Peyer's patch (tissue), 4 donors: ENCODE data around the gene SIPA1L3.

Experiments
- POLR2A ChIP-seq, 2 donors: fragments of 450-650 bp; IDR thresholded peaks; one replicate each; pipeline ENCODE4 v1.5.1; 2017; ENCODE audit warnings: antibody characterized with exemption in 2 of 2, mild to moderate bottlenecking in 2 of 2, moderate library complexity in 2 of 2
- TF ChIP-seq, protein P1 (sequence below), 6 experiments: fragments of 450-650 bp in 4 of 6; fragments of 200-600 bp in 2 of 6; sonication (generic) in 1 of 6; IDR thresholded peaks; one replicate each; pipeline ENCODE4 v1.5.1; 2017 to 2019; ENCODE audit warnings: antibody characterized with exemption in 6 of 6, mild to moderate bottlenecking in 3 of 6, moderate library complexity in 1 of 6

DNA sequence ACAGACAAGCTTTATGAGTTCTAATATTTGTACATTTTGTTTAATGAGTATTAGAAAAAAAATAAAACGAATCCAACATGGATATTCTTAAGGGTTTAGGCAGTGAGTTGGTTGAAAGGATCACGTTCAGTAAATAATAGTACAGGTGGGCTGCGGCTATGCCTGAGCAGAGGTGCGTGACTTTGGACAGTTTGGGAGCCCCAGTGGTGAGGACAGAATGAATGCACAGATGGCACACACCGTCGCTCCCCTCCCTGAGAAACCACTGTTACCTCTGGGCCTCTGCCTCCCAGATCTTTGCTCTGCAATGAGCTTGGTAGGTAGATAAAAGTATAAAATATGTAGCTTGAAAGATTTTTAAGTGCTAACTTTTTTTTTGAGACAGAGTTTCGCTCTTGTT lies 153.3 kb downstream of the SIPA1L3 start:
- no peak for TF ChIP-seq POLR2A (IDR thresholded peaks at IDR 0.05)
- TF ChIP-seq, protein P1, sequence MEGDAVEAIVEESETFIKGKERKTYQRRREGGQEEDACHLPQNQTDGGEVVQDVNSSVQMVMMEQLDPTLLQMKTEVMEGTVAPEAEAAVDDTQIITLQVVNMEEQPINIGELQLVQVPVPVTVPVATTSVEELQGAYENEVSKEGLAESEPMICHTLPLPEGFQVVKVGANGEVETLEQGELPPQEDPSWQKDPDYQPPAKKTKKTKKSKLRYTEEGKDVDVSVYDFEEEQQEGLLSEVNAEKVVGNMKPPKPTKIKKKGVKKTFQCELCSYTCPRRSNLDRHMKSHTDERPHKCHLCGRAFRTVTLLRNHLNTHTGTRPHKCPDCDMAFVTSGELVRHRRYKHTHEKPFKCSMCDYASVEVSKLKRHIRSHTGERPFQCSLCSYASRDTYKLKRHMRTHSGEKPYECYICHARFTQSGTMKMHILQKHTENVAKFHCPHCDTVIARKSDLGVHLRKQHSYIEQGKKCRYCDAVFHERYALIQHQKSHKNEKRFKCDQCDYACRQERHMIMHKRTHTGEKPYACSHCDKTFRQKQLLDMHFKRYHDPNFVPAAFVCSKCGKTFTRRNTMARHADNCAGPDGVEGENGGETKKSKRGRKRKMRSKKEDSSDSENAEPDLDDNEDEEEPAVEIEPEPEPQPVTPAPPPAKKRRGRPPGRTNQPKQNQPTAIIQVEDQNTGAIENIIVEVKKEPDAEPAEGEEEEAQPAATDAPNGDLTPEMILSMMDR (IDR thresholded peaks at IDR 0.05), result no peak
